GM21723 (cell line): ENCODE results near the gene TRIM27.
"Not testable (repeated sequence)": the region's sequence is repeated elsewhere in the genome, so short reads cannot be mapped to it uniquely, and the experiment has no call there.

Experiments
- ATAC-seq: cut with Tn5 transposase; IDR thresholded peaks from one replicate; pipeline ENCODE4 v1.9.1; 2021; ENCODE audit warnings: mild to moderate bottlenecking, moderate library complexity; ENCODE audit not compliant: unreplicated experiment

The TRIM27 gene, protein sequence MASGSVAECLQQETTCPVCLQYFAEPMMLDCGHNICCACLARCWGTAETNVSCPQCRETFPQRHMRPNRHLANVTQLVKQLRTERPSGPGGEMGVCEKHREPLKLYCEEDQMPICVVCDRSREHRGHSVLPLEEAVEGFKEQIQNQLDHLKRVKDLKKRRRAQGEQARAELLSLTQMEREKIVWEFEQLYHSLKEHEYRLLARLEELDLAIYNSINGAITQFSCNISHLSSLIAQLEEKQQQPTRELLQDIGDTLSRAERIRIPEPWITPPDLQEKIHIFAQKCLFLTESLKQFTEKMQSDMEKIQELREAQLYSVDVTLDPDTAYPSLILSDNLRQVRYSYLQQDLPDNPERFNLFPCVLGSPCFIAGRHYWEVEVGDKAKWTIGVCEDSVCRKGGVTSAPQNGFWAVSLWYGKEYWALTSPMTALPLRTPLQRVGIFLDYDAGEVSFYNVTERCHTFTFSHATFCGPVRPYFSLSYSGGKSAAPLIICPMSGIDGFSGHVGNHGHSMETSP

DNA sequence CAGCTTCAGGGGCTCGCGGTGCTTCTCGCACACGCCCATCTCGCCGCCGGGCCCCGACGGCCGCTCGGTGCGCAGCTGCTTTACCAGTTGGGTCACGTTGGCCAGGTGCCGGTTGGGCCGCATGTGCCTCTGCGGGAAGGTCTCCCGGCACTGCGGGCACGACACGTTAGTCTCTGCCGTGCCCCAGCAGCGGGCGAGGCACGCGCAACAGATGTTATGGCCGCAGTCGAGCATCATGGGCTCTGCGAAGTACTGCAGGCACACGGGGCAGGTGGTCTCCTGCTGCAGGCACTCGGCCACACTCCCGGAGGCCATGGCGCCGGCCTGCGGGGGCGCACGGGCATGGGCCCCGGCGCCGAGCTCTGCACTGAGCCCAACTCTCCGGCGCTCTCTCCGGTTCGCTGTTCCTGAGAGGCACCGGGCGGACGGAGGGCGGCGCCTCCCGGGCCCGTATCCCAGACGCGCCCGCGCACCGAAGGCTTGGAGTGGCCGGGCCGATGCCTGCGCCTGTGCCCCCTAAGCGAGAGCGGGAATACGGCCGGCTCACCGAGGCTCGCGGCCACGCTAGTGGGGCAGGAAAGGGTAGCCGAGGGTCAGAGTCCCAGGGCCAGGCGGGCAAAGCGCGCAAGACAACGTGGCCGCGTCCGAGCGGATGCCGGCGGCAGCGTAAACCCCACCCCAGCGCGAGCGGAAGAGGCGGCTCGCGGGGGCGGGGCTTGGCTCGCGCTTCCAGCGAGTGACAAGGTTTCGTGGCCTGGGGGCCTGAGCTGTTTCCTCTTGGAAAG, at the start of gene TRIM27:
TSS of gene TRIM27 (minus strand) at position 668 of the 785 bp plus-strand sequence. CDS start at position 315, 353 bp downstream.
- peak; percentile 88 for ATAC-seq

DNA sequence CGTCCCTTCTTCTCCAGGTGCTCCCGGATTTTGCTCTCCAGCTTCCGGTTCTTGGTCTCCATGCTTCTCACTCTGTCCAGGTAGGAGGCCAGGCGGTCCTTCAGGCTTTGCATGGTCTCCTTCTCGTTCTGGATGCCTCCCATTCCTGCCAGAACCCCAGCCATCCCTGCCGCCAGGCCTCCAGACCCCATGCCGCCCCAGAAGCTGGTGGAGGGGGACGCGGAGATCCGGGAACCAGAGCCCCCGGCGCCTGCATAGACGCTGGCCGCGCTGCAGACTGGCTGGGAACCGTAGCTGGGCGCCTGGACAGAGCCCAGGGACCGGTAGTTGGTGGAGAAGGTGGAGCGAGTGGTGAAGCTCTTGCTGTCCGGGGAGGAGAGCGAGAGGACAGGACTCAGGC, 46.3 kb upstream of the TRIM27 start:
- not testable (repeated sequence) for ATAC-seq

DNA sequence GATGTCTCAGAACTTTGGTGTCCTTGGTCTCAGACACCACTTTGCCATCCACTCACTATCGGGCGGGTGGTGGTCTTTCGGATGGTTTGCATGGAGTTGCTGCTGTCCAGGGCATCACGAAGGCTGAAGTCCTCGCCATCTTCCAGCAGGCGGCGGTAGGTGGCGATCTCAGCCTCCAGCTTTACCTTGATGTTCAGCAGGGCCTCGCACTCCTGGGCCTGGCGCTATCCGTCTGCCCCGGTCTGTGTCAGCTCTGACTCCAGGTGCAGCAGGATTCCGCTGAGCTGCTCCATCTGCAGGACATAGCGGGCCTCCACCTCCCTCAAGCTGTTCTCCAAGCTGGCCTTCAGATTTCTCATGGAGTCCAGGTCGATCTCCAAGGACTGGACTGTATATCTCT, 45.3 kb upstream of the TRIM27 start:
- ATAC-seq = no peak

DNA sequence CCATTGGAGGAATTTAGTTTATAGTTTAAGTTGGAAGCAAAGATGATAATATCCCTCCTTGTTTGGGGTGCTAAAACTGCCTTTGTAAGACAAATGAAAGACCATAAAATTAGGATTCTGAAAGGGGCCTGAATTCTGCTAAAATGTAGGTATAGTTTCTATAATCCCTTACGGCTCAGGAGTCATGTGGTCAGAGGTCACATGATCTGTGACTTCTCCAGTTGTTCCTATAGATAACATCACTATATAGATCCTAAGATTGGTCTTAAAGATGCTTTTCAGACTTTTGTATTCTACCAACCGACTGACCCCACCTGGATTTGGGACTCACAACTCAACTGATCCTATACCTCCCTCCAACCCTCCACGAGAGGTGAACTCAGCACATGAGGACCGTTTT, 44.7 kb upstream of the TRIM27 start:
- no peak for ATAC-seq

DNA sequence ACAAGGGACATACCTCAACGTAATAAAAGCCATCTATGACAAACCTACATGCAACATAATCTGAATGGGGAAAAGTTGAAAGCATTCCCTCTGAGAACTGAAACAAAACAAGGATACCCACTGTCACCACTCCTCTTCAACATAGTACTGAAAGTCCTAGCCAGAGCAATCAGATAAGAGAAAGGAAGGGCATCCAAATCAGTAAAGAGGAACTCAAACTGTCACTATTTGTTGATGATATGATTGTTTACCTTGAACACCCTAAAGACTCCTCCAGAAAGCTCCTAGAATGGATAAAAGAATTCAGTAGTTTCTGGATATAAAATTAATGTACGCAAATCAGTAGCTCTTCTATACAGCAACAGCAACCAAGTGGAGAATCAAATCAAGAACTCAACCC, 41.9 kb upstream of the TRIM27 start:
- no peak for ATAC-seq

GRCh38 chr6:28960846-28961500, 37.2 kb upstream of the TRIM27 start:
- no peak for ATAC-seq

- ATAC-seq = not testable (repeated sequence)
These were observed 34.9 kb upstream of the TRIM27 start for GRCh38 chr6:28958561-28959243.

GRCh38 chr6:28957795-28958314, 34.1 kb upstream of the TRIM27 start:
- not testable (repeated sequence) for ATAC-seq

DNA sequence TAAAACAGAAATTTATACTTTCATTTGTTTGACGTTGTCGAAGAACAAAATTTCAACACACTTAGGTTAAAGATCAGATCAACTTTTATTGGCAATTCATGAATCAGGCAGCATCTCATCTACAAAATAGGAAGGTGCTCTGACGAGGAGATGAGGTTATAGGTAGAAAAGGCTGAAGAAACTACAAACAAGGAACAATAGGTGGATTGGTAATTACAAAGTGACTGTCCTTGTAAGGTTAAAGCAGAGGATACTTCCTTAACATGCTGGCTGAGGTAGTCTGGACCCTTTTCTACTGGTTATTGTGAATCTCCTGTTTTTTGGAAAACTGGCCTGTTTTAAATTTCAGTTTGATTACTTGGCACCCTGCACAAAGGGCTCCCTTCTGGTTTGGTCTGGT, 32.5 kb upstream of the TRIM27 start:
- no peak for ATAC-seq

DNA sequence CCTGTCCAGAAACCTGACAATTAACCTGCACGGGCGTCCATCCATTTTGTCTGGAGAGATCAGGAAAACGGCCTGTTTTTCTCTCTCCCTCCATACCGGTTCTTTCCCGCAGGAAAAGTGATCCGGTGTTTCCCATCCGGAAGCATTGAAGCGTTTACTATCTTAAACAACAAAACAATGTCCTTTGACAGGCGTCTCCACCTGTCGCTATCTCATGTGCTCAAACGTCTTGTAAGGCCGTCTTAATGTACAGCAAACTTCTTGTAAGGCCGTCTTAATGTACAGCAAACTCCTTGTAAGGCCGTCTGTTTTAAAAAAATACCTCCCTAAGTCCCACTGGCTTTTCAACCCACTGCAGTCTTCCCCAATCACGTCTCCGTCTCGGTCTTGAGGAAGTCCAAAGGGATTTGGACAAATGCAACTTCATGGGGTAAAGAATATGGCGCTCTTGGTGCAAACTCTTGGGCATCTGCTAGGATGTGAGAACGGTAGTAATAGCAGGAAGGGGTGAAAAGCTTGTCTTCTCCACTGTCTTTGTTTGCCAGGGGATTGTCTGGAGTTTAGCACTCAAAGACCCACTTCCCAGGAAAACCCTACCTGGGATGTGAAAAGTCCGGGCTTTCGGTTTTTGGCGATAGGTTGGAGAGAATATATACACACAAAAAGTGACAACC, 29.9 kb upstream of the TRIM27 start:
- no peak for ATAC-seq

DNA sequence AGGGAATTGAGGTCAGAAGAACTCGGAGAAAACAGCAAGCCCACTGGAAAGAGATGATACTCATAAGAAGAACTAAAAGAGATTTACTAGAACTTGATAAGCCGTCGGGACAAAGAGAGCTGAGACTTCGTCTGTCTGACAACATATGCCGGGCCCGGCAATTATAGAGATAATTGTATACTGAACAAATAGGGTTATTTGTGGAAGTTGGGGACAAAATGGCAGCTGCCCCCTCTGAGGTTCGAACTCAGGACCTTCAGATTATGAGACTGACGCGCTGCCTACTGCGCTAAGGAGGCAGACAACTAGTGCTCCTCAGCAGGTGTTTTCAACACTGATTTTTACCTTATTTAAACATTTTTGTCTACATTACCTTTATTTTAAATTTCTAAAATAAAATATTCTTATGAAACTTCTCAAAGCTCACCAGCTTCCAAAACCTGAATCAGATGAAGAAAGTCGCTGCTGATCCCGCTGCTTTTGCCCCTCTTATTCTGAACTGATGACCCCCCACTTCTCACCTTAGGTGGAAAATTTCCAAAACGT, 29.3 kb upstream of the TRIM27 start:
- ATAC-seq = no peak

GRCh38 chr6:28949656-28950195, 25.9 kb upstream of the TRIM27 start:
- ATAC-seq = not testable (repeated sequence)

GRCh38 chr6:28948782-28949486, 25.1 kb upstream of the TRIM27 start:
- ATAC-seq = no peak

- no peak for ATAC-seq
These were observed 24.1 kb upstream of the TRIM27 start for GRCh38 chr6:28947831-28948270.

- ATAC-seq = no peak
These were observed 23.4 kb upstream of the TRIM27 start for GRCh38 chr6:28947067-28947765.

DNA sequence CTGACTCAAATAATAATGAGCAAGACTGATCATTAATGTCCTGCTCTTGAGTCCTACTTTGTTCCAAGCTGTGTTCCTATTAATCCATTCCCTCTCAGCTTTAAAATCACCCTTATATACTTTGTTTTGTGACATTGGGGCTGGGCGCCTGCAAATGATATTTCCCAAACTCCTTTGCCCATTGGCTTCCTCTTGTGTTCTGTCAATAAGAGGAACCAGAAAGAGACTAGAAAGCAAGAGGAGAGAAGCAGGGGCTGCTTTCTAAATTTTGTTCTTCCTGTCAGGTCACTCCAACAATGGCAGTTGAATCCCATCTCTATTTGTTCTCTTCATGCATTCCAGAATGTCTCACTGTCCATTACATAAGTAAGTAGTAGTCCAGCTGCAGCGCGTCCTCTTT, 21.6 kb upstream of the TRIM27 start:
- no peak for ATAC-seq

GRCh38 chr6:28944412-28944865, 20.7 kb upstream of the TRIM27 start:
- ATAC-seq = no peak
